Measurements from ENCODE around the gene ETNK1.

ETNK1 gene

DNA sequence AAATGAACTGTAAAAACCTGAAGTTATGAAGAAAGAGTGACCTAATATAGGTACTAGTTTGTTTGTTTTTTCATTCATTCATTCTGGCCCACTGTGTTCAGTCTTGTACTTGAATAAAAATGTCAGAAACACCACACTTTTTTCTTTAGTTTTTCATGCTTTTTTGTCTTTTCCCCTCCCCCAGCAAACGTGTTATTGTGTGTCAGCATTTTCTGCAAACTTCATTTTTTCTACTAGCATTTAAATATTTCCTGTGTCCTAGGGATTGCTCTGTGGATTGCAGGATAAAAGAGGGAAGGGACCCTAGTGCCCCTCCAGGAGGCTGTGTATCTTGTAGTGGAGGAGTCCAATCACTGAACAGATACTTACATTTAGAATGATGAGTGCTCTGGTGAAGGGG lies 42.2 kb downstream of the ETNK1 start:
- no peak for DNase-seq (ENCODE audit: low read depth)
- no peak for TF ChIP-seq CTCF (conservative IDR thresholded peaks at IDR 0.05; ENCODE audit: low read depth, low read length)
- no peak overlapping the region for H3K4me3 ChIP-seq (ENCODE audit: low read depth, low read length)

DNA sequence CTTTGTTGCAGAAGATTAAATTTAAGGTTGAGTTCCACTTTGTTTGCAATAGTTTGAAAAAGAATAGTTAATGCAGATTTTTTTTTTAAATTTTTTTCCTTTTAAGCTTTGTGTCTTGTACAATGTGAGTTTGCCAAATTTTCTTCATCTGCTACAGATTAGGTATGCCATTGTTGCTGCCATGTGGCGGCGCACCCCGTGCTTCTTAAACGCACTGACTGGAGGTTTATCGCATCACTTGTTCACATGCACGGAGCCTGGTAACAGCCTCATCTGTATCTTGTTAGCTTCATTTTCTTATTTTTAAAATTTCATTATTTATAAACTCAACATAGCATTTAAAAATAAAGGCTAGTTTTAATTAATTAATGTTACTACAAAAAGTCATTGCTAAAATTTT lies 43.5 kb downstream of the ETNK1 start:
- H3K4me3 ChIP-seq (ENCODE audit: low read depth, low read length) = no peak overlapping the region
- no peak for TF ChIP-seq CTCF (conservative IDR thresholded peaks at IDR 0.05; ENCODE audit: low read depth, low read length)

GRCh38 chr12:22670762-22671161 lies 45.8 kb downstream of the ETNK1 start:
- no peak overlapping the region for H3K4me3 ChIP-seq (ENCODE audit: low read depth, low read length)
- peak; percentile 44 for TF ChIP-seq CTCF (conservative IDR thresholded peaks at IDR 0.05; ENCODE audit: low read depth, low read length)

More for the DNA sequence above, 43.5 kb downstream of the ETNK1 start:
- no peak for DNase-seq (ENCODE audit: low read depth)

DNA sequence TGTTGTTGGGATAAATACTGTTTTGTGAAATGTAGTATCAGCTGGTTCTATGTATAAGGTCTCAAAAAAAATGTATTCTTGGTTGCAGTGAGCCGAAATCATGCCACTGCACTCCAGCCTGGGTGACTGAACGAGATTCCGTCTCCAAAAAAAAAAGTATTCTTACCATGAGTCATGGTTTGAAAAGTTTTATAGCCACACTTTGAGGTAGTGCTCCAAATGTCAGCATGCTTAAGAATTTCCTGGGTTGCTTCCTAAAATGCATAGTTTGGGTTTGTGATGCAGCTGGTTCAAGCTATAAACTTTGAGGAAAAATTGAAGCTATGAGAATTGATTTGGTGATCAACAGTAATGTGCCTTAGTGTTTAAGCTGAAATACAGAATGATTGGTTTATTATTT lies 48.0 kb downstream of the ETNK1 start:
- no peak for TF ChIP-seq CTCF (conservative IDR thresholded peaks at IDR 0.05; ENCODE audit: low read depth, low read length)
- peak; percentile 73 for DNase-seq (ENCODE audit: low read depth)
- H3K4me3 ChIP-seq (ENCODE audit: low read depth, low read length) = no peak overlapping the region

More at GRCh38 chr12:22670762-22671161, 45.8 kb downstream of the ETNK1 start:
- peak; percentile 50 for DNase-seq (ENCODE audit: low read depth)

GRCh38 chr12:22677781-22678574 lies 53.0 kb downstream of the ETNK1 start:
- DNase-seq (ENCODE audit: low read depth) = no peak
- no peak for TF ChIP-seq CTCF (conservative IDR thresholded peaks at IDR 0.05; ENCODE audit: low read depth, low read length)
- no peak overlapping the region for H3K4me3 ChIP-seq (ENCODE audit: low read depth, low read length)

DNA sequence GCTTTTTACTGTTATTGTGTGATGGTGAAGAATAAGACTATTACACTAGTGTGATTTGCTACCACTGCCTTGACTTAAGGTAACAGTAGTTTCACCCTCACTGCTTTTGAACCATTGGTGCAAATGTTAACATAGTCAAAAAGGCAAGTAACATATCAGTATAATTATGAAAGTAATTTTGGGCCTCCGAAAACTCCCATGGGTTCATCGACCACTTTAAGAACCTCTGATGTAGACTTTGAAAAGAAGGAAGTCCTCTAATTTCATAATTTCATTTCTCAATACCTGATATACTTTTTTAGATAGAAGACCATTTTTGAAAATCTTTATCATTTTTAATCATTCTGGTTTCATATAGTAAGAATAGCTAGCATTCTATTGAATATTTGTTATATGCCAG lies 57.7 kb downstream of the ETNK1 start:
- H3K4me3 ChIP-seq (ENCODE audit: low read depth, low read length) = no peak overlapping the region
- TF ChIP-seq CTCF (conservative IDR thresholded peaks at IDR 0.05; ENCODE audit: low read depth, low read length) = no peak
- no peak for DNase-seq (ENCODE audit: low read depth)

DNA sequence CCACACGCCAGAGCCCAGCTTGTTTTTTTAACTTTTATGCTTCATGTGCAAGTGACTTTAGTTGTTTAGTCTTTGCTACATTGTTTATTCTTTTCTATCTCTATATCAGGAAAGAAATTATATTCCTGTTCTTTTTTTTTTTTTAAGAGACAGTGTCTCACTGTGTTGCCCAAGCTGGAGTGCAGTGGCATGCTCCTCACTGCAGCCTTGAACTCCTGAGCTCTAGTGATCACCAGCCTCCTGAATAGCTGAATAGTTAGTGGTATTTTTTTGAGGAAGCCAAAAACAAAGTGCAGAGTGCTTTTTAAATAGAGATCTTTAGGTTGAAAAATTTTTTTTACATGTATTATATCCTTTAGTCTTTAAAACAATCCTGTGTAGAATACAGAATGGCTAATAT lies 58.2 kb downstream of the ETNK1 start:
- DNase-seq (ENCODE audit: low read depth) = no peak
- H3K4me3 ChIP-seq (ENCODE audit: low read depth, low read length) = no peak overlapping the region
- TF ChIP-seq CTCF (conservative IDR thresholded peaks at IDR 0.05; ENCODE audit: low read depth, low read length) = no peak

Data from choroid plexus epithelial cell (primary cell).